HepG2 (cell line): Measurements from ENCODE around the gene TMEM121. TPM values are rescaled to one million over a fixed set of nuclear protein-coding genes. Genes with fewer than 3 reads are reported as not detected.

Experiments used
- ARID4A ChIP-seq: sonication (generic); formaldehyde crosslinking; IDR thresholded peaks from 2 replicates; pipeline ENCODE4 v1.5.0; 2020; ENCODE audit warnings: mild to moderate bottlenecking, missing genetic modification reagents, borderline replicate concordance
- FOXO1 ChIP-seq: sonication (generic); formaldehyde crosslinking; IDR thresholded peaks from 2 replicates; pipeline ENCODE4 v1.4.0; 2020; ENCODE audit warnings: missing genetic modification reagents
- MIXL1 ChIP-seq: IDR thresholded peaks from 2 replicates; pipeline ENCODE4 v1.6.1; 2016
- NFKB2 ChIP-seq: sonication (generic); formaldehyde crosslinking; IDR thresholded peaks from 2 replicates; pipeline ENCODE4 v1.4.0; 2020; ENCODE audit warnings: missing genetic modification reagents, borderline replicate concordance
- PATZ1 ChIP-seq: sonication (generic); formaldehyde crosslinking; IDR thresholded peaks from 2 replicates; pipeline ENCODE4 v1.4.0; 2020; ENCODE audit warnings: missing genetic modification reagents
- PLSCR1 ChIP-seq: sonication (generic); formaldehyde crosslinking; IDR thresholded peaks from 2 replicates; pipeline ENCODE4 v1.5.0; 2020; ENCODE audit warnings: missing genetic modification reagents, mild to moderate bottlenecking, borderline replicate concordance
- SP4 ChIP-seq: sonication (generic); formaldehyde crosslinking; IDR thresholded peaks from 2 replicates; pipeline ENCODE4 v1.8.1; 2023; ENCODE audit warnings: mild to moderate bottlenecking, missing genetic modification reagents
- TEAD3 ChIP-seq: optimal IDR thresholded peaks from 2 replicates; pipeline ENCODE3; 2016; ENCODE audit warnings: borderline replicate concordance
- THAP11 ChIP-seq: IDR thresholded peaks from 2 replicates; pipeline ENCODE4 v1.6.1; 2016; ENCODE audit warnings: missing biosample characterization, missing genetic modification reagents
- ZBTB38 ChIP-seq: sonication (generic); formaldehyde crosslinking; IDR thresholded peaks from 2 replicates; pipeline ENCODE4 v1.5.1; 2020; ENCODE audit warnings: mild to moderate bottlenecking, missing genetic modification reagents
- ZFX ChIP-seq: sonication (generic); formaldehyde crosslinking; IDR thresholded peaks from 2 replicates; pipeline ENCODE4 v1.4.0; 2020; ENCODE audit warnings: mild to moderate bottlenecking, low read depth, missing genetic modification reagents, moderate library complexity
- ZMYM3 ChIP-seq: sonication (generic); formaldehyde crosslinking; IDR thresholded peaks from 2 replicates; pipeline ENCODE4 v1.5.1; 2020; ENCODE audit warnings: mild to moderate bottlenecking, missing genetic modification reagents
- ZNF441 ChIP-seq: sonication (generic); formaldehyde crosslinking; IDR thresholded peaks from 2 replicates; pipeline ENCODE4 v1.7.0; 2021; ENCODE audit warnings: missing genetic modification reagents, borderline replicate concordance
- ZNF776 ChIP-seq: sonication (generic); formaldehyde crosslinking; IDR thresholded peaks from 2 replicates; pipeline ENCODE4 v1.4.0; 2020; ENCODE audit warnings: mild to moderate bottlenecking, missing genetic modification reagents
- polyA plus RNA-seq, 8 experiments: library from polyadenylated mRNA; depleted of rRNA in 3 of 8; stranded (reverse) in 7 of 8; unstranded in 1 of 8; fragments of >200 nt; fragmentation: Illumina TruSeq in 4 of 8; extraction: Trizol in 4 of 8; gene quantifications; 2 replicates each; pipeline versions ENCODE4 v1.2.1 to v1.2.3, GENCODE V29; 2011 to 2016; ENCODE audit warnings: low read depth in 4 of 8, missing spikeins in 1 of 8, mixed read lengths in 1 of 8; ENCODE audit not compliant: insufficient read depth in 1 of 8
- total RNA-seq, 5 experiments: library from RNA; depleted of rRNA; stranded (reverse); fragments of >200 nt; fragmentation: Illumina TruSeq; extraction: Trizol; gene quantifications; 2 replicates each; pipeline ENCODE4 v1.2.3, GENCODE V29; 2016; ENCODE audit warnings: low read depth in 1 of 5

Gene TMEM121
- total and polyA plus RNA-seq, 2 of the 13 experiments (the other 11 are each of a cell fraction or from before 2014, with no cell fraction given), result 6.6 to 19.0 TPM

GRCh38 chr14:105503935-105504692, 22.3 kb upstream of the TMEM121 start (continued):
- peak; percentile 45; the same call in 1 of the 2 replicates for TF ChIP-seq NFKB2 (CRISPR knock-in tag)
- TF ChIP-seq ZMYM3 (CRISPR knock-in tag), result peak; percentile 55; the same call in 1 of the 2 replicates
- 0 out of 2 replicates have a peak, but pooled peaks have one; percentile 12 for TF ChIP-seq FOXO1
- TF ChIP-seq ZBTB38 (CRISPR knock-in tag), result peak; percentile 23; the same call in 1 of the 2 replicates
- no peak for TF ChIP-seq ZNF776 (CRISPR knock-in tag)
- 0 out of 2 replicates have a peak, but pooled peaks have one; percentile 19 for TF ChIP-seq MIXL1 (CRISPR knock-in tag)
- TF ChIP-seq ARID4A (CRISPR knock-in tag), result peak; percentile 25; the same call in 1 of the 2 replicates
- TF ChIP-seq THAP11 (CRISPR knock-in tag), result no peak
- TF ChIP-seq TEAD3 (CRISPR knock-in tag), result peak; percentile 26
- TF ChIP-seq SP4 (CRISPR knock-in tag), result peak; percentile 34; the same call in 1 of the 2 replicates
- no peak for TF ChIP-seq PLSCR1 (CRISPR knock-in tag)
- TF ChIP-seq ZNF441 (CRISPR knock-in tag), result 0 out of 2 replicates have a peak, but pooled peaks have one; percentile 33
- peak; percentile 91 for TF ChIP-seq ZFX (CRISPR knock-in tag)
- peak; percentile 42; the same call in 1 of the 2 replicates for TF ChIP-seq PATZ1
